NCI-H526 (cell line): Measurements from ENCODE around the gene QSOX1.
"Not testable (repeated sequence)": the region's sequence is repeated elsewhere in the genome, so short reads cannot be mapped to it uniquely, and the experiment has no call there.

Experiments used
- DNase-seq, 2 experiments: peaks; one replicate each; lab custom pipeline; 2025; lab: John Stamatoyannopoulos, UW

QSOX1 gene

DNA sequence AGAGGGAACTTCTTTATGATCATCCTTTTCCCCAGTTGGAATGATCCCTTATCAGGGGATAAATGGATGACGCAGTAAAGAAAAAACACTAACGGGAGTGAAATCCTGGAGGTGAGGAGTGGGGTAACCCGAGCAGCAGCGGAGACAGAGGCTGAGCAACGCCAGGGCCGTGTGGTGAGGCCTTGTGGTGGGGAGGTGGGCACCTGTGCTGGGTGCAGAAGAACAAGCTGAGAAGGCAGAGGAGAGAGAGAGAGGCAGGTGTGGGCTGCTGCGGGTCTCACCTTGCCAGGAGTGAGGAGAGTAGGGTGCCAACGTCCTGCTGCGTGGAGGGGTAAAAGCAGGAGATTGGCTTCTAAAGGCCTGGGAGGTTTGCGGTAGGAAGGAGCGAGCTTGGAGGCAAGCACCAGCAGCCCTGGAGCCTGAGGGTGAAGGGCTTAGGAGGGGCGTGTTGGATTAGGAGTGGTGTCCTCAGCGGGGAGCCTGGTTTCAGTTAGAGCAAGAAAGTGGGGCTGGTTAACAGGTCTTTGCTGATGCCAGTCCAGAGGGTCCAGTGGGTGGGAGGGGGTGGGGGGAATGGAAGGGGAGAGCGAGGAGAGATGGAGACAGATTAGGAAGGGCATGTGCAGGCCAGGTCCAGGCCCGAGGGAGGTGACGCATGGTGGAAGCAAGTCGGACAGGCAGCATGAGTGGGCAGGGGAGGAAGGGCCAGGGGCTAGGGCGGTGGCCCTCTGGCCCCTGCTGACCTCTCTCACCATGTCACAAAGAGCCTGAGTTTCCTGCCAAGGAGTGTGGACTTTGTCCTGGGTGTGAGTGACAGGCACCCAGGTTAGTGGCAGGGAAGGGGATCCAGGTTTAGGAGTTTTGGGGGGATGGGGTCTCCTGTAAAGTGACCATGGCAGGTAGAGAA, 38.7 kb downstream of the QSOX1 start:
- DNase-seq: no peak

DNA sequence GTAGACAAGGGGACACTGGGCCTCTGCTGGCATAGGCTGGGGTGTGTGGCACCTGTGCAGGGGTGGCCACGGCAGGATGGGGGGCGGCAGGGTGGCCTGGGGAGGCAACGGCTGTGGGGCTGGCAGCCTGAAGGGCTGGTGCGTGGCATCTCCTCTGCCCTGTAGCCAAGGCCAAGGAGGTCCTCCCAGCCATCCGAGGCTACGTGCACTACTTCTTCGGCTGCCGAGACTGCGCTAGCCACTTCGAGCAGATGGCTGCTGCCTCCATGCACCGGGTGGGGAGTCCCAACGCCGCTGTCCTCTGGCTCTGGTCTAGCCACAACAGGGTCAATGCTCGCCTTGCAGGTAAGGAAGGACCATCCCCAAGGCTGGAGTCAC, 39.4 kb downstream of the QSOX1 start:
- DNase-seq: no peak

DNA sequence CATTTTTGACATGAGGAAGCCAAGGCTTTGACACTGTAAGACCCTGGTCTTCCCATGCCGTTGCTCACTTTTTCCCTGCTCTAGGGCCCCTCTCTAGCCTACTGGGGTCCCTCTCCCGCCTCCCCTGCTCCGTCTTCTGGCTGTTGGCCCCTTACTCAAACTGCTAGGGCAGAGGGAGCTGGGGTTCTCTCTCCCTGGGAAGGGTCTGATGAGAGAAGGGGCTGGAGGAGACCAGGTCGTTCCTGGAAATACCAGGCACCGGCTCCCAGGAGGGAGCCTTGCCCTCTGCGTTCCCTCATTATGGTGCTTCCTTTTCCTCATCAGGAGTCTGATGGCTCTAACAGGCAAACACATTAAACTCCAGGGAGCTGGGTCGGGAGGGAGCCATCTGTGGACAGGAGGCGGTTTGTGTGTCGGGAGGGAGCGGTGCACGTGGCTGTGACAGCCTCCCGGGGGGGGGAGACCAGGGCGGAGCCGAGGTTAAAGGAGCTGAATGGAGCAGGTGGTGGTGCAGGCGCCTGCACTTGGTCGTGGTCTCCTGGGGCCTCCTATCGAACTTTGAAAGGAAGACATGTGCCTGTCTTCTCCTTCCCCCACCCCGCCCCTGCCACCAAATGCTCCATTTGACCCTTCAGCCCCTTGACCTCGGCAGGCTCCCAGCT, 40.0 kb downstream of the QSOX1 start:
- peak in 1 of 2 experiments; percentile 61 for DNase-seq

DNA sequence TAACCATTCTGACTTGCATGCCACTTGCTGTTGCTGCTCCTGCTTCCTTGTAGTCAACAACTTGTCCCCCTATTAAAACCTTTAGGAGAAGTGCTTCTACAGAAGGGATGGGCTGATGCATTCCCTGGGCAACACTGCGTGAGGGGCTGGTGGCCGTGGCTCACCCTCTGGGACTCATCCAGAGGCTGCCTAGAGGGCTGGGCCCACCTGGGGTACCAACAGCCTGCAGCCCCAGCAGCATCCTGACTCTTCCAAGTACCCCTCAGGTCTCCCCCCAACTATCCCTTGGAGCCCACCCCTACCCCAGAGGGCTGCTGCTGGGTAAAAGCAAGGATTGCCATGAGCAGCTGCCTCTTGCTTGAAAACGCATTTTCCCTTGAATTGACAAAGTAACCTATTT, 40.7 kb downstream of the QSOX1 start:
- DNase-seq: no peak

- DNase-seq: no peak
Measured at GRCh38 chr1:180195916-180196315, 41.2 kb downstream of the QSOX1 start.

DNA sequence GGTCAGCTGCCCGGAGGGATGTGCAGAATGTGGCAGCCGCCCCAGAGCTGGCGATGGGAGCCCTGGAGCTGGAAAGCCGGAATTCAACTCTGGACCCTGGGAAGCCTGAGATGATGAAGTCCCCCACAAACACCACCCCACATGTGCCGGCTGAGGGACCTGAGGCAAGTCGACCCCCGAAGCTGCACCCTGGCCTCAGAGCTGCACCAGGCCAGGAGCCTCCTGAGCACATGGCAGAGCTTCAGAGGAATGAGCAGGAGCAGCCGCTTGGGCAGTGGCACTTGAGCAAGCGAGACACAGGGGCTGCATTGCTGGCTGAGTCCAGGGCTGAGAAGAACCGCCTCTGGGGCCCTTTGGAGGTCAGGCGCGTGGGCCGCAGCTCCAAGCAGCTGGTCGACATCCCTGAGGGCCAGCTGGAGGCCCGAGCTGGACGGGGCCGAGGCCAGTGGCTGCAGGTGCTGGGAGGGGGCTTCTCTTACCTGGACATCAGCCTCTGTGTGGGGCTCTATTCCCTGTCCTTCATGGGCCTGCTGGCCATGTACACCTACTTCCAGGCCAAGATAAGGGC, 41.9 kb downstream of the QSOX1 start:
- DNase-seq: no peak

- no peak for DNase-seq
Measured at GRCh38 chr1:180197231-180197630, 42.6 kb downstream of the QSOX1 start.

DNA sequence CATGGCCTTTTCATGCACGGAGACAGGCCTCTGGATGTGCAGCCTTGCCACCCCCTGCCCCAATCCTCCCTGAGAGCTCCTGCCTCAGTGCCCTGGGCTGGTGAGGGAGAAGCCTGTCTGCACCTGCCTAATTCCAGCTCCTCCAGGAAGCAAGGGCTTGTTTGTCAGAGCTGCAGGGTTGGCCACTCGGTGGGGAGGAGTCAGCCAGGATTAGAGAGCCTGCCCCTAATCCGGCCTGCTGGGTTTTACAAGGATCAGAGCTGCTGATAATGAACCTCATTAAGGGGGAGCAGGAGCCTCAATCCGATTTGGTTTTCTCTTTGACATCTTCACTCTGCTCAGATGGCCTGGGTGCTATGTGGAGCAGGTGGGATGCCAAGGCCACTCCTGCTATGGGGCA, 43.5 kb downstream of the QSOX1 start:
- peak in 1 of 2 experiments; percentile 35 for DNase-seq

DNA sequence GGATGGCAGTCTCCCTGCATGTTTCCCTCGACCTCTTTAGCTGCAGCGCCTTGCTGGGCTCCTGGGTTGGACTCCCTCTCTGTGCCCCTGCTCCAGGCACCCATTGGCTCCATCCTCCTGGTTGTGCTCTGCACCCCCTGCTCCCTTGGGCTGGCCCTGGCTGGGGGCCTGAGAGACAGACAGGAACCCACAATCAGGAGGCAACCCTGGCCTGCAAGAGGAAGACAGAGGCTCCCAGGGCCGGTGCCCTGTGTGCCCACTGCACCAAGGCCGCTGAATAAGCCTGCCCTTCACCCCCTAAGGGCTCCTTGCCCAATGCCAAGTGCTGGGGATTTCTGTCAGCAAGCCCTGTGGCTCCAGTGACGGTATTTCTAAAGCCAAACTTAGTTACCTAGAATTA, 43.9 kb downstream of the QSOX1 start:
- no peak for DNase-seq

GRCh38 chr1:180199018-180199417, 44.3 kb downstream of the QSOX1 start:
- no peak for DNase-seq

- DNase-seq: no peak
Measured at GRCh38 chr1:180201451-180202200, 47.0 kb downstream of the QSOX1 start.

- not testable (repeated sequence) for DNase-seq
Measured at GRCh38 chr1:180202588-180202987, 47.9 kb downstream of the QSOX1 start.

DNA sequence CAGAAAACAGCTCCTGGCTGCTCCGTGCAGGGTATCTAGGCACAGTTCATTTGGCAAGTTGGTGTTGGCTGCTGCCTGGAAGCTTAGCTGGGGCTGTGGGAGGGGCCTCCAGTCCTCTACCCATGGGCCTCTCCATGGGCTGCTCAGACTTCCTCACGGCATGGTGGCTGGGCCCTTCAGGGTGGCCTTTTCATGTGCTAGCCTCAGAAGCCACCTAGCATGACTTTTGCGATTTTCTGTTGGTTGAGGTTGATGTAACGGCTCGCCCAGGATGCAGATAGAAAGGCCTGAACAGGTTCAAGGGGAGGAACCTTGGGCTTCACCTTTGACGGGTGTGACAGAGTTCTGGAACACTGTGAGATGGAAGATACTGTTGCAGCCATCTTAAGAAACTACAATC, 49.6 kb downstream of the QSOX1 start:
- no peak for DNase-seq

DNA sequence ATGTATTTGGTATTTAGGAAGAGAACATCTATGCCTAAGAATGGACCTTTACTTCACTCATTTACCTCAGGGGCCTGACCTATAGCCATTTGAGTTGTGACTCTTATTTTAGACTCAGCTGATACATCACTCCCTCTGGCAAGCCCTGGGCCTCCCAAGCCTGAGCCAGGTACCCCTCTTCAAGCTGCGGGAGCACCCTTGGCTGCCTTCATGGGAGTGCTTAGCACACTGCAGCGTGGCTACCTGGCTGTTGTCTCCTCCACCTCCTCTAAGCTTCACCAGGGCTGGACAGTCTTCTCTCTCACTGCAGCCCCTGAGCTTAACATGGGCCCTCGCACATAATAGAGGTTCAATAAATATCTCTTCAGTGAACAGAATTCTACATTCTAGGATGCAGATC, 51.9 kb downstream of the QSOX1 start:
- DNase-seq: no peak

- no peak for DNase-seq
Measured at GRCh38 chr1:180208264-180208663, 53.6 kb downstream of the QSOX1 start.

DNA sequence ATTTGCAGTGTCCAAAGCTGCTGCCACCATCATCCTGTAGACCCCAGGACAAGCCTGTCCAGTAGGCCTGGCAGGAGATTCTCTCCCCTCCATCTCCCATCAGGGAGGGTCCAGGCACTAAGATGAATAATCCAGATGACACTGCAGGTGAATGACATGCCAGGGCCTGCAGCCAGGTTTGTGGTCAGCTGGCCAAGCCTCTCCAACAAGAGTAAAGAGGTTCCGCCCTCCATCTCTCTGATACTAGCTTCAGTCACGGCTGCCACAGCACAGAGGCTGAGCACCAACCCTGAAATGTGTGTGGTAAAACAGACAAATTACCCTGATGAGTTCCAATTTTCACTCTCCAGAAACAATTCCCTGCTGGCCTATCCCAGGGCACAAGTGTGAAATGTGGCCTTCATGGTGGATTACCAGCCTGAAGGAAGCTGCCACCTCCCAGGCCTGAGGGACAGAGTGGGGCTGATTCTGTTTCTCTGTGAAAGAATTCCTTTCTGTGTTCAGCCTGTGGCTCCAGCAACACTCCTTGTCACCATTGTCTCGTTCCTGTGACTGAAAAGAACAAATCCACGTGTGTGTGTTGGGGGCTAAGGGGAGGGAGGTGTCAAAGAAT, 55.4 kb downstream of the QSOX1 start:
- DNase-seq: no peak

- no peak for DNase-seq
Measured at GRCh38 chr1:180211156-180211859, 56.6 kb downstream of the QSOX1 start.

GRCh38 chr1:180211860-180212229, 57.2 kb downstream of the QSOX1 start:
- DNase-seq: no peak

DNA sequence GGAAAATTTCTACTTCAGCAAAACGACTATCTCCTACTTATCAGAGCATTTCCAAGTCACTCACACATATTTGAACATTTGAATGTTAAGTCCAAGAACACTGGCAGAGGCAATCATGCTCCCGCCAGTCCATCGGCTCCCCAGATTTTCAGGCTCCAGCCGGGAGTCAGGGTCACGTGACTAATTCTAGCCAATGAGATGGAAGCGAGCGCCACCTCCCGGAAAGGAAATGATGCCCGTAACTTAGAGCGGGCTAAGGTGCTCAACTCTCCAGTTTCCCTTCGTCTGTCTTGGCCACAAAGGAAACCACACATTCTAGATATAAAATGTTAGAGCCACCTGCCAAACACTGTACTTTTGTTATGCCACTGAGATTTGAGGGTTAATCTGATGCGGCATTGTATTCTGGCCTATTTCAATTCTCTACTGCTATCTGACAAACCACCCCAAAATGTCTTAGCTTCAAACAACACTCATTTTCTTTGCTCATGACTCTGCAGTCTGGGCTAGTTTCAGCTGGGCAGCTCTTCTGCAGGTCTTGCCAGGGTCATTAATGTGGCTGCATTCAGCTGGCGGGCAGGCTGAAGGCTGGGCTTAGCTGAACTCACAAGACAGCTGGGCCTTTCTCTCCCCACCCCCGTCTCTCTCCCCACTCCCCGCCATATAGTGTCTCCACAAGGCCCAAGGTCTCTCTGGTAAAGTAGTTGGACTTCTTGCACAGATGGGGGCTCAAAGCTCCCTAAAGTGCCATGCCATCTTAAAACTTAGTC, 58.9 kb downstream of the QSOX1 start:
- no peak for DNase-seq

GRCh38 chr1:180215856-180216625, 61.4 kb downstream of the QSOX1 start:
- DNase-seq: no peak
